GM19023 (cell line): Measurements from ENCODE around the gene NANOS3.
A peak's percentile ranks its signal among the peaks of the same experiment; 100 is the strongest.

ENCODE experiments used
- ATAC-seq: cut with Tn5 transposase; IDR thresholded peaks from one replicate; pipeline ENCODE4 v1.9.1; 2021; ENCODE audit warnings: mild to moderate bottlenecking, moderate library complexity; ENCODE audit not compliant: unreplicated experiment

The NANOS3 gene

DNA sequence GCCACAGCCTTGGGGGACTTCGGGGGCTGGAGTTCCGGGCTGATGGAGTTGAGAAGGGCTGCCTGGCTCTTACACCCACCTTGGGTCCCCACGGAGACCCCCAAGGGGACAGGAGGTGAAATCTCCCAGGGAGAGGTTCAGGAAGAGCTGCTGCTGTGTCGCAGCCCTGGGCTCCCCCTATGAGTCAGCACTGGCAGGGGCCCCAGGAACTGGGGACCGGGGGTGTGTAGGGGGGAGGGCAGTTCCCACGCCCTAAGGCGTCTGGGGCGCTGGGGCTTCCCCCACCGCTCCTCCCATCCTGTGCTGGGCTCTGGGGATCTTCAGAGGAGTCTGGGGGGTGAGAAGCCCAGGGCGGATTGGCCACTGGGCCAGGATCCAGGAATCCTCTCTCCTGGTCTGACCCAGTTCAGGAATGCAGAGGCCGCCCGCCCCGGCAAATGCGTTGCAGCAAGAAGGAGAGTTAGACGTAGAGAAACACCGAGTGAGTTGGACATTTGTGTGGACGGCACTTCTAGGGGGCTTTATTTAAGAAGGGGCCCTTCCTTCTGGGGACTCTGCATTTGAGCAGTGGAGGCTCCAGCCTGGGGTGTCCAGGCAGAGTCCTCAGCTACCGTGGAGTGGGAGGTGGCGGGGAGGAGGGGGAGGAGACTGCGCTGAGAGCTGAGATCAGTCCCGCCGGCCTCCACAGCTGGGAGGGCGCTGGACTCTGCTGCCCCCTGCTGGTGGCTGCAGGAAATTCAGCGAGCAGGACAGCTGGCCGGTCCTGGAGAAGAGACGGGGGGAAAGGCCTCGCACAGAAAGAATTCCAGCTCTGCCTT is 15.0 kb upstream of the NANOS3 start:
- ATAC-seq: peak; percentile 77

DNA sequence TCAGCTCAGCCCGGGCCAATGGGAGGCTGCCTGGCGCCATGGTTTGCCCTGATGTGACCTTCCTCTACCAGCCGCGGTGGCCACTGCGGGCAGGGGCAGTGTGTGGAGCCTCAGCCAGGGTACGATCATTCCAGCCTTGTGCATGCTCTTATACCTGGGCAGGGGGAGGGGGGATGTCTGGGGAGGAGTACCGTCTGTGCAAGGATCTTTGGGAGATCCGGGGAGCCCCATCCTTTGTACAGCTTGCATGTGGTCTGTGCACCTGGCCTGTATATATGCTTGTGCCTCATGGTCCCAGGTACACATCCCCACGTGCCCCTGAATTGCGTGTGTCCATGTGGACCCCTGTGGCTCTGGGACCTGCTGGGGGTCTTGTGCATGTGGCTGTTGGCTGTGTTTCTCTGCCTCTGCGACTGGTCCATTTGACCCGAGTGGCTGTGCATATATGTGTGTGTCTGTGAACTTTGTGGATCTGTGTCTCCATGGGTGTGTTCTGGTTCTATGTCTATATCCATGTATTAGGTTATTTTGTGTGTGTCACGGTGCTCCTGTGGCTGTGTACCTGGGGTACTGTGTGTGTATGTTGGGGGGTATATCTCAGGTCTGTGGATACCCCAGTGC is 12.8 kb upstream of the NANOS3 start:
- ATAC-seq: no peak

DNA sequence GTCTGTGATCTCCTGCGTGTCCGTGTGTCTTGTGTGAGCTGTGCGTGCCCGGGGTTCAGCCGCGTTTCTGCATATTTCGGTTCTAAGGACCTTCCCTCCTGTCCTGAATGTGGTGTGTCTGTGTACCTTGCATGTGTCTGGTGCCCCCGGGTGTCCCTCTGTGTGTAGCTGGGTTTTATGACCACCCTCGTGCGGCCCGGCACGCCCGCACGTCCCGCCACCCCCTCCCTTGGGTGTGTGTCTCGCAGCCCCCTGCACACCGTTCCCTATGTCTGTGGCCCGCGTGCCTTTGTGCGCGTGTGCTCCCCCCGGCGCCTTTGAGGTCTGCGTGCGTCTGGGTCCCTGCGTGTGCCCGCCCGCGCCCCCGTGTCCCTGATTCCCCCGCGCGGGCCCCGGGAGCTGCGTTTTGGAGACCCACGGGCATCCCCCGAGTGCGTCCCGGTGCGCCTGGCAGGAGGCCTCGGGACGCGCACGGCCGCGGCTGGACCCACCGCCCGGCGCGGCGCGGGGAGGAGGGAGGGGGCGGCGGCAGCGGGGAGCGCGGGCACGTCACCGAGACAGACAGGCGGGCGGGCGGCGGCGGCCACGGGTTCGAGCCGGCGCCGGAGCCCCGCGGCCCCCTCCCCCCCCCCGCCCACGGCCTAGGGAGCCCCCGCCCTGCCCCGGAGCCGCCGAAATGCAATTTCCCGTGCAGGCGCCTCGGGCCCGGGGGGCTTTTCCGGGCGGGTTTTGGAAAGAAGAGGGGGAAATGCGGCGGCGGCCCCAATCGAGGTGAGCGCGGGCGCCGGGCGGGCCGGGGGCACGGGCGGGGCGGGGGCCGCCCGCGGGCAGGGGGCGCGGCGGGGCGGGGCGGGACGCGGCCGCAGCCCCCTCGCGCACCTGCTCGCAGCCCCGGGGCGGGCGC is 12.0 kb upstream of the NANOS3 start:
- ATAC-seq: no peak

DNA sequence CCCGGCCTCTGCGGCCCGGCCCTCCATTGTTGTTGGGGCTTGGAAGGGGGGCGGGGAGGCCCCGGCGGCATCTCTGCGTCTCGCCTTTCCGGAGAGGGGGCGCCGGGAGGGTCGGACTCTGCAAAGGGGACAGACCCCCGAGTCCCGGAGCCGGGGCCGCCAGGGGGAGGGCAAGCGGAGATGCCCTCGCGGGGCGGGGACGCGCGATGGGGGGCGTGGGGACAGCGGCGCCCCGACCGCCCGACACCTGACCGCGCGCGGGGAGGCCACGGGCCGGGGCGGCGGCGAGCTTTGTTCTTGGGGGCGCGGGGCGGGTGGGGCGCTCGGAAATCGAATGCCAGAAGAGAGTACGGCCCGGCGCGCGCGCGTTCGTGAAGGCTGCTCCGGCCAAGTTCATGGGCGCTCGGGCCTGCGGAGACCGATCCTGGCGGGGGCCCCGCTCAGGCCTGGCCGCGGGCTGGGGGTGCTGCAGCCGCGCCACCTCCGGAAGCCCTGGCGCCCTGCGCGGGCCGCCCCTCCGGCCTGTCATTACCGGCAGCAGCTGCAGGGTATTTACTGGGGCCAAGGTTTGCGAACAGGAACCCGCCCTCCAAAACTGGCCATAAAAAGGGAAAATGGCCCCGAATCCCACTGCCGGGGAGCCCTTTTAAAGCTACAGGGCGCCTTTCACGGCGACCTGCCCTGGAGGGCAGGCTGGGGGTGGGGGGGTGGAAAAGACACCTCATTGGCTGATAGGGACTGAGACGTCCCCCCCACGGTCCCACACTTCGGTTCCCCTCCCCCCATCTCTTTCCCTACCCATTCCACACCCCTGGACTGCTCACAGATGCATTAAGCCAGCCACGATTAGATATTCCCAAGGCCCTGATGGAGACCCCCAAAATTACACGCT is 11.1 kb upstream of the NANOS3 start:
- no peak for ATAC-seq

DNA sequence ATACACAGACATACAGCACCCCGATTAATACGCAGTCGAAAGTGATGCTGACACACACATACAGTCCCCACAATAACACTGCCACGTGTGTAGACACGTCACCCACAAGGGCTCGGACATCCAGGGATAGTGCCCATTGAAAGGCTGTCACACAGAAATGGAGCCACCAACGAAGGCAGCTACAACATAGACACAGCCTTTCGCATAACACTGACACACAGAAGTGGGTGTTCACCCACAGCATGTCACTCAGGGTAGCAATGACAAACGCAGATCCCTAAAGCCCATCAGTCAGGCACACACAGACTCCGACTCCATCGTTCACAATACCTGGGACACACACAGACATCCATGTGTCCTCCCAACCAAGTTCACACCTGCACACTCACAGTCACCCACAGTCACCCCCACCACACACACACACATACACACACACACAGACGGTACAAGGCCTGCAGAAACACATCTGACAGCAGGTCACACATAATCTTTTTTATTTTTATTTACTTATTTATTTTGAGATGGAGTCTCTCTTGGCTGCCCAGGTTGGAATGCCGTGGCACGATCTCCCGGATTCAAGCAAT is 10.4 kb upstream of the NANOS3 start:
- ATAC-seq: no peak

DNA sequence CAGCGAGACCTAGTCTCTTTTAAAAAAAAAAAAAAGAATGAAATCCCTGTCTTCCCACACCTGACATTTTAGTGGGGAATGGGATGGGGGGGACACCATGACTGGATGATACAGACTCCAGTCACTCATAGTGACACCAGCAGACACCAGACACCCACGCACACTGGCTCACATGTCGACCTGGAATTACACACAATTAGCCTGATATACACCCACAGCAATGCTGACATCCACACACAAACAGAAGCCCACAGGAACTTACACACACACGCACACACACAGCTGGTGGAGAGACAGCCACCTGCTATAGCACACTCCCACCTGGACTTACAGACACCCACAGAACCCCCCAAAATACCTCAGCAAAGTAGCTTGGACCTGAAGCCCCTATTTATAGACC is 8.3 kb upstream of the NANOS3 start:
- no peak for ATAC-seq

DNA sequence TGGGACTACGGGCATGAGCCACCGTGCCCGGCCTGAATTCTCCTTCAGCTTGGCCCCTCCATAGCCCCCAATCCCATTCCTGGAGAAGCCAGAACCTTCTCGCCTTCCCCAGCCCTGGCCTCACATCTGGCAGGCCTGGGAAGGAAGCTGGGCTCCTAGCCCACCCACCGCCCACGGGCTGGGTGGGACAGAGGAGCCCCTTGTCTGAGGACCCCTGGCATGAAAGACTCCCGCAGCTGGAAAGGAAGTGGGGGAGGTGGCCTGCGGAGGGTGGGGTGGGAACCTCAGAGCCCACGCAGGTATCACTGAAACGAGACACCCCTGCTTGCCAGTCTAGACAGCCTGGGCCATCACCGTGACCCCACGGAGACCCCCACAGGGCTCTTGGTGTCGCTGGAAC is 7.7 kb upstream of the NANOS3 start:
- no peak for ATAC-seq

DNA sequence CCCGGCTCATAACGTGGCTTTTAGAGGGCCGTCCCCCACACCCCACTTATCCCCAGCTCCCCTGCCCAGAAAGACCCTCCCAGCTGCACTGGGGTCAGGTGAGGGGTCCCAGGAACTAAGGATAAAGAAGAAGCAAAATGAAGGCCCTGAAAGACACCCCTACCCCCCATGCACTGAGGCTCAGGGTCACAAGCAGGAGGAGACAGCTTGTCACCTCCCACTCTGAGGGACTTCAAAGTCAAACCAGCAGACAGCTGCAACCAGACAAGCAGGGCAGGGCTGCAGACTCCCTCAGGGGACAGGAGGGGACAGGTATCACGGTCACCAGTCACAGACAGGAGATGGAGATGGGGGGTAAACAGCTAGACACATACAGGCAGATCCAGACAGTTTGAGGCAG is 6.1 kb upstream of the NANOS3 start:
- no peak for ATAC-seq

DNA sequence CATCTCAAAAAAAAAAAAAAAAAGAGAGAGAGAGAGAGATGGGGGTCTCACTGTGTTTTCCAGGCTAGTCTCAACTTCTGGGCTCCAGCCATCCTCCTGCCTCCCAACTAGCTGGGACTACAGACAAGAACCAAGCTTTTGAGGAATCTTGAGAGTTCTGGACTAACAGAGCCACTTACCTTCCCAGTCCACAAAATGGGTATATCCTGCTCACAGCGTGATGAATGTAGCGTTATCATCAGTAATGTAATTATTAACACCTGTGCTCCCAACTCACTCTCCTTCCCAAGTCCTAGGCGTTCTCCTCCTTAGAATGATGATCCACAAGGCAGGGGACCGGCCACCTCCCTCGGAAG is 4.6 kb upstream of the NANOS3 start:
- ATAC-seq: no peak

DNA sequence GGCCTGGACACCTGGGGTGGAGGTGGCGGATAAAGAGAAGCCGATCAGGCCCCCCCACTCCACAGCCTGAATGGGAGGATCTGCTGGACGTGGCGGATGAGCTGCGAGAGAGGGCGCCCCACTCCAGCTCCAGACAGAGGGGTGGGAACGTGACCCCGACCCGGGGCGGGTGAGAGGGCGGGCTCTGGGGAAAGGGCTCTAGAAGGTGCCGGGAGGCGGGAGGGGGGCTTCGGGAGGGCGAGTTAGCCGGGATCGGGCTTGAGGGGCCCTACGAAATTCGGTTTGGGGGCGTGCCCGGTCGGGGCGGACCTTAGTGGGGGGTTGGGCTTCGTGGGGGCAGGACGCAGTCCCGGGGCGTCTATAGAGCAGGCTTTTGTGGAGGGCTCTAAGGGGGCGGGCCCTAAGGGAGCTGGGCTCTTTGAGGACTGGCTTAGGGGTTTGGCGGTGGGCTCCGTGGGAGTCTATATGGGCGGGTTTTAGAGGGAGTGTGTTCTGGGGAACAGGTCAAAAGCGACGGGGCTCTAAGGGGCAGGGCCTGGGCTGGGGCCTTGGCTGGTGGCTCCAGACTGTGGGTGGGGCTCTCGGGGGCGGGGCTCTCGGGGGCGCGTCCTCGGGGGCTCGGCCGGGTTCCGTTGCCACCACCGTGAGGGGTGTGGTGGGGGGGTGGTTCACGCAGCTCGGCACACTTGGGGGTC is 4.1 kb upstream of the NANOS3 start:
- no peak for ATAC-seq

DNA sequence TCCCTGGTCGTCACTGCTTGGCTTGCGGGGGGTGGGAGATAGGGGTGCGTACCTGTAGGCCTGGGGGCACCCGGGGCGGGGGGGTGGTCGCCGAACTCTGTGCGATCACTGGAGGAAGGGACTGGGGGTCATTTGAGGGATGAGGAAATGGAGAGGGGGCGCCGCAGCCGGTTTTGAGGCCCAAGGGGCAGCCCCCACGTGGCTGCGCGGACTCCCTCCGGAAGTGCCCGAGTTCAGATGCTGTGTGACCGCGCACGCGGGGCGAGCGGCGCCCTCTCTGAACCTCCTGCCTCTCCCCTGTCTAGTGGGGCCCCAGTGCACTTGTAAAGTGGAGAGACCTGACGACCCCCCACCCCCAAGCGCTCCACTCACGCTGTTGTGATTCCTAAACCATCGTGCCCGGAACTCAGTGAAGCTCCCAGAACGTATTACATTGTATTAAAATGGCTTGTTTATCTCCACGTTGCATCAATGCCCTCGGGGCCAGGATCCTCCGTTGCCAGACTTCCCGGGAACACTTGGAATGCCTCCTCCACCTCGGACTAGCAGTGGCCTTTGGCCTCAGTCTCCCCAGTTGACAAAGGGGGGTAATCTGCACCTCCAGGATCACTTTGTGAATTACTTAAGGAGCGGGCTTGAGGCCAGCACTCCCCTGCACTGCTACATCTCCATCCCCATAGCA is 3.0 kb upstream of the NANOS3 start:
- no peak for ATAC-seq

DNA sequence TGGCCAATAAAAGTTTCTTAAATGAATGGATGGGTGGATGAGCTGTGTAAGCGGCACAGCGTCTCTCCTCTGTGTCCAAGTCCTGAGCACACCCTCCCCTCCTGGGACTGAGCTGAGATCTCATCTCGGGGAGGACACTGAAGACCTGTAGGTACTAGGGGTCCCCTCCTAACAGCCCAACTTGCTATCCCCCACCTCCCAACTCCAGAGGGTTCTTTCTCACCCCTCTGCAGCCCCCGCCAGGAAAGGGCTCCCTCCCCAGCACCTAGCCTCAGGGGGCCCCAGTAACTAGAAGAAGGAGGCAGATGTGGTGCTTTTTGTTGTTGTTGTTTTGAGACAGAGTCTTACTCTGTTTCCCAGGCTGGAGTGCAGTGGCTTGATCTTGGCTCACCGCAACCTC is 1.1 kb upstream of the NANOS3 start:
- no peak for ATAC-seq

DNA sequence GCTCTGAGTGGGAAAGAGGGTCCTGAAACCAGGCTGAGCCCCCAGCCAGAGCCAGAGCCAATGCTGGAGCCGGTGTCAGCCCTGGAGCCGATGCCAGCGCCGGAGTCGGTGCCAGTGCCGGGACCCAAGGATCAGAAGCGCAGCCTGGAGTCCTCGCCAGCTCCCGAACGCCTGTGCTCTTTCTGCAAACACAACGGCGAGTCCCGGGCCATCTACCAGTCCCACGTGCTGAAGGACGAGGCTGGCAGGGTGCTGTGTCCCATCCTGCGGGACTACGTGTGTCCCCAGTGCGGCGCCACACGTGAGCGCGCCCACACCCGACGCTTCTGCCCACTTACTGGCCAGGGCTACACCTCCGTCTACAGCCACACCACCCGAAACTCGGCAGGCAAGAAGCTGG is 369 bp downstream of the NANOS3 start:
- no peak for ATAC-seq

DNA sequence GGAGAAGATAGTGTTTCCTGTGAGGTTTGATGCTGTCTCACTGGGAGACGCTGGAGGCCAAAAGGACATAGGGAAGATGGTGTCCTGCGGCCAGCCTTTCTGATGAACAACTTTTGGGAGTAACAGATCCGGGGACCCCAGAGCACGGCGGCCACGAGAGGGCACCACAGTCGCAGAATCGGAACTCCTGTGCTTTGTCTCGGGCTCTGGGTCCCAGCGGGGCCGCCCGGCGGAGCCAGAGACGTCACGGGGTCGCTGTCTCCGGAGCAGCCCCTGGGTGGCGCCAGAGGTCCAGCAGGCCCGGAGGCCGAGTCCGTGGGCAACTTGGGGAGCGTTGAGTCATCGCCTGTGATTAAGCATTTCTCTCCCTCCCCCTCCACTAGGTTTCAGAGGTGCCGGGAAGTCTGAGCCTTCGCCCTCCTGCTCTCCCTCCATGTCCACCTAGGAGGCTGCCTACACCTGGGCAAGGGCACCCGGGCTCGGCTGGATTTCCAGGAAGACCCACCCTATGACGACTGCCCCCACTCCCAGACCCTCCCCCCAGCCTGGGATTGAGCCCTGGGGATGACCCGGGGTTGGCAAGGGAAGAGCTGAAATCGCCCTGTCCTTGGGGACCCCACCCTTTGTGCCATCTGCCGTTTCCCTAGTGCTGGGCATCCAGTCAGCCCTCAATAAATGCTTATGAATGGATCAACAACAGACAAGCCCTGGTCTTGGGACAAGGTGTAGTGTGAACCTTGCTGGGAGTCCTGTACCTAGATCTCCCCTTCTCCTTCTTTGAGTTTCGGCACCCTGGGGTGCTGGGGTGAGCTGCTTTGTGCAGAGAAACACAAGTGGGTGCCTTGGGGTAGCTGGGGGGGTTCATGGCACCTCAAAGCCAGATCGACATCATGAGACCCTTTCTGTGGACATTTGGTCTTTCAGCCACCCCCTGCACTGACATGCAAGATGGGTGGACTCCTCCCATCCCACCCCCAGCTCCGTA is 3.4 kb downstream of the NANOS3 start:
- peak; percentile 80 for ATAC-seq

DNA sequence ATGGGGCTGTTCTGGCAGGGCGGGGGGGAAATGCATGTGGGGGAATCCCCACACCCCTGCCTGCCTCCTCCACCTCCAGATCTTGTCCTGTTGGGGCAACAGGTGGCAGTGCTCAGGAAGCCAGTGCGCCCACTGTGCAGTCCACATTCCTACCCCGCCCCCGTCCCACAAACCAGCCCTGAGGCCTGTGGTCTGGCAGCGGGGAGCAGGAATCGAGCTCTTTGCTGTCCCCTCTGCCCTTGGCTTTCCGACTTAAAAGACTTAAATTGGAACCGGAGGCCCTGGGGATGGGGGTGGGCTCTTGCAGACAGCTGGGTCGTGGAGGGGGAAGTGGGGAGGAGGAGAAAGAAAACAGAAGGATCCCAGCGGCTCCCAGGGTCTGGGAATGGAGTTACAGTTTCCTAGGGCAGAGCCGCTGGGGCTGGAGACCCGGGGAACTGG is 4.3 kb downstream of the NANOS3 start:
- no peak for ATAC-seq

DNA sequence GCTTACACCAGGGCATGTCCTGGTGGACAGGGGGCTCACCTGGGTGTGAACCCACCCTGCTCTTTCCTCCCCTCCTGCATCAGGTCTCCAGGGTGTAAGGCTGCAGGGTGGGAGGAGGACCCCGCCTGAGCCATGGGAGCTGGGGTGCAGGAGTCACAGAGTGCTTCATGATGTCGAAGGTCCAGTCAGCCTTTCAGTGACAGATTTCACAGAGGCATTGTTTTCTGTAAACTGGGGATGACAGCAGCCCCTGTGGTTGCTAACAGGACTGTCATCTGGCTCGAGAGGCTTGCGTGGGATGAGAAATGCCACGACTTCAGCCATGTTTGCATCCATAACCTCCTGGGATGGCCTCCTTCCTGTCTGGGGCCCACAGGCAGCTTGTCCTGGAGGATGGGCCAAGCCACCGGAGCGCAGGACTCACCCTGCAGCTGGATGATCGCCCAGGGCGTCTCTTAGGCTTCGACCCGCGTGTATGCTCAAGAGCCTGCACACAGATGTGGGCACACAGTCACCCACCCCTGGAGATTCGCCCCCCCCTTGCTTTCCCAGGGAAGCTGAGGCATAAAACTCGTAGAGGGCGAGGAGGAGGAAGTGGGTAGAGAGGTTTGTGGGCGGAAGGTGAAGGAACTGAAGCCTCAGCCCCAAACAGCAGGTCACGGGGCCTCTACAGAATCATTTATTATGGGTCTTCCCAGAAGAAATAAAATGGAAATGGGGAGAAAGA is 4.9 kb downstream of the NANOS3 start:
- ATAC-seq: no peak

DNA sequence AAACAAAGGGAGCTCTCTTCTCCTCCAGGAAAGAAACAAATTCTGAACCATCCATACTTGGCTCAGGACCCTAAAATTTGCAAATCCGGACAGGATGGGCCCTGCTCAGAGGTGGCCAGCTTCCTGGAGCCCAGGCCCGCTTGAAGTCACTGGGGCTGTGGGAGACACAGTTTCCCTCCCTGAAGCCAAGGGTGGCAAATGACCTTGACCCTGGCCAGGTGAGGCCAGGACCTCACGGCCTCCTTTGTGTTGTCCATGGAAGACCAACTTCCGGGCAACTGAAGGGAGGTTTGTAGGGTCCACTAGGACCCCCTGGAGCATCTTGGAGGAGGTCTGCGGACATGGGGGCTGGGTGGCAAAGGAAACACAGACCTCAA is 5.5 kb downstream of the NANOS3 start:
- ATAC-seq: no peak
